ENCODE results near the gene KLHL9. TPM values are rescaled to one million over a fixed set of nuclear protein-coding genes. Genes with fewer than 3 reads are reported as not detected.

Gene KLHL9
- total and polyA plus RNA-seq, 12 donors = 6.0 to 14.3 (median 11.9) TPM

DNA sequence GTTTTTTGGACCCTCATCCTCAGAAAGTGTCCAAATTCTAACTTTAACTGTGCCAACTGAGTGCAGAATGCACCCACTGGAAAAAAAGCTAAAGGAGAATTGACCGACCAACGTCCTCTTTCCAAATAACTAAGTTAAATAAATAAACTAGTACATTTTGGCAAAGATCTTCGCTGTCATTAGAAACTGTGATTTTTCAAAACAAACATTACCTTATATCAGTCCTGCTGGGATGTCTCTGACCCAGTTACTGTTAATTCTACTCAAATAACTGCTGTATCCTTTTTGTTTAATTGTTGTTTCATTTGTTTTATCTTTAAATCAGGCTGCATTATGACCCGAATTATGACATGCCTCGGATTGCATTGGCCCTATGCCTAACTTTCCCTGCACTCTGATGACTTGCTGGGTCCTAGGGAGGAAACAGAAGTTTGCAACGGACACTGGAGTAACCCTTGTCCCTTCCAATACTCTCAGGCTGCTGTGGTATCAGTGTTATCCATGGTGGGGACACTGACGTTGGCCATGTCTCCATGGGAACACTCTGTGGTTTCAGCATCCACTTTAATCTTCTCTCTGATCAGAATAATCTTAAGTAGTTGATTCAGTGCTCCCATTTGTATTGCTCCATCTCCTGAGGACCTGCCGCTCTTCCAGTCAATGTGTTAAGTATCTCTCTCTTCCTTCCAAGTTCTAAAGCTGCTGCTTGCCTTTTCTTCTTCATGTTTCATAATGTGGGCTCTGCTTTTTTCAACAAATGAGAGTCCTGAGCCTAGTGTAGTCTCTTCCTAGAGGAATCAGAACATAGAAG is 19.0 kb downstream of the KLHL9 start:
- peaks cover 0 to 9% (median 0%) of the 10 kb centered on the region in 9 donors for H3K36me3 ChIP-seq
- TF ChIP-seq, protein P1, sequence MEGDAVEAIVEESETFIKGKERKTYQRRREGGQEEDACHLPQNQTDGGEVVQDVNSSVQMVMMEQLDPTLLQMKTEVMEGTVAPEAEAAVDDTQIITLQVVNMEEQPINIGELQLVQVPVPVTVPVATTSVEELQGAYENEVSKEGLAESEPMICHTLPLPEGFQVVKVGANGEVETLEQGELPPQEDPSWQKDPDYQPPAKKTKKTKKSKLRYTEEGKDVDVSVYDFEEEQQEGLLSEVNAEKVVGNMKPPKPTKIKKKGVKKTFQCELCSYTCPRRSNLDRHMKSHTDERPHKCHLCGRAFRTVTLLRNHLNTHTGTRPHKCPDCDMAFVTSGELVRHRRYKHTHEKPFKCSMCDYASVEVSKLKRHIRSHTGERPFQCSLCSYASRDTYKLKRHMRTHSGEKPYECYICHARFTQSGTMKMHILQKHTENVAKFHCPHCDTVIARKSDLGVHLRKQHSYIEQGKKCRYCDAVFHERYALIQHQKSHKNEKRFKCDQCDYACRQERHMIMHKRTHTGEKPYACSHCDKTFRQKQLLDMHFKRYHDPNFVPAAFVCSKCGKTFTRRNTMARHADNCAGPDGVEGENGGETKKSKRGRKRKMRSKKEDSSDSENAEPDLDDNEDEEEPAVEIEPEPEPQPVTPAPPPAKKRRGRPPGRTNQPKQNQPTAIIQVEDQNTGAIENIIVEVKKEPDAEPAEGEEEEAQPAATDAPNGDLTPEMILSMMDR (IDR thresholded peaks at IDR 0.05) = no peak
- H3K4me3 ChIP-seq = no peak overlapping the region
- DNase-seq (no peak), ATAC-seq (peak in 2 of 8 donors; percentile 29 to 37)
- peaks cover 0 to 19% (median 0%) of the 10 kb centered on the region in 9 donors for H3K4me1 ChIP-seq
- no peaks in the 10 kb centered on the region for H3K9me3 ChIP-seq
- H3K27me3 ChIP-seq = no peaks in the 10 kb centered on the region
- WGBS, 2 donors = 41 to 46% methylated on average over 8 of the region's 8 CpGs
- intact Hi-C loops (cut with DNase I) = loop anchor here in 4 of 10 donors (5.0 to 10.0 kb wide), 4 partner anchors 119 to 479 kb away; no protein-coding TSS in a partner anchor
- H3K27ac ChIP-seq = no peak overlapping the region

DNA sequence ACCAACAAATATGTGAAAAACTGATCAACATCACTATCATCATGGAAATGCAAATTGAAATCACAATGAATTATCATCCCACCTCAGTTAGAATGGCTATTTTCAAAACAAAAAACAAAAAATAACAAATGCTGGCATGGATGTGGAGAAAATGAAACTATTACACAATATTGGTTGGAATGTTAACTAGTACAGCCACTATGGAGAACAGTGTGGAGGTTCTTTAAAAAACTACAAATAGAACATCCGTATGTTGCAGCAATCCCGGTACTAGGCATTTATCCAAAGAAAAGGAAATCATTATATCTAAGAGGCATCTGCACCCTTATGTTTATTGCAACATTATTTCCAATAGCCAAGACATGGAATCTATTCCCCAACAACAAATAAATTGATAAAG is 21.1 kb downstream of the KLHL9 start:
- DNase-seq (no peak), ATAC-seq (no peak)
- H3K4me1 ChIP-seq = peaks cover 0 to 15% (median 0%) of the 10 kb centered on the region in 9 donors
- 76 to 93% methylated on average over 2 of the region's 2 CpGs for WGBS, 2 donors
- H3K36me3 ChIP-seq = no peaks in the 10 kb centered on the region
- TF ChIP-seq, protein P1 (IDR thresholded peaks at IDR 0.05) = no peak
- H3K27ac ChIP-seq = no peak overlapping the region
- no peaks in the 10 kb centered on the region for H3K9me3 ChIP-seq
- no peak overlapping the region for H3K4me3 ChIP-seq
- peaks cover 0 to 4% (median 0%) of the 10 kb centered on the region in 7 donors for H3K27me3 ChIP-seq
- intact Hi-C loops (cut with DNase I) = loop anchor here in 2 of 10 donors (10.0 kb wide), 2 partner anchors 121 to 481 kb away; no protein-coding TSS in a partner anchor

DNA sequence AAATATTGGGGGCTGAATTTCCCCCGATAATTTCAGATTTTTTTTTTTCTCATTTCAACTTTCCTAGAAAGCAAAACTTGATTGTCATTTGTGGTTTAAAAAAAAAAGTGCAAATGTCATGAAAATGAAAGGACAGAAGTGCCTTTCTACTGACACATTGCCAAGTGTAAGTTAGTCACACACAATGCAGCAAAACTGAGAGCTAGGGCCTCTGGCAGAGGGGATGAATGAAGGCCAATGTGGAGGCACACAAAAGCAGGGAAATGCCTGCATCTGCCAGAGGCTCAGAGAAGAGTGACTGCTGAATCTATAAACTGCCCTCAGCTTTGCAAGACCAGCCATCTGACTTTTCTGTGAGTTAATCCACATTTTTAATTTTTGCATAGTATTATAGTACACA is 23.3 kb downstream of the KLHL9 start:
- TF ChIP-seq, protein P1 (IDR thresholded peaks at IDR 0.05) = no peak
- H3K27ac ChIP-seq = no peak overlapping the region
- no peaks in the 10 kb centered on the region for H3K9me3 ChIP-seq
- H3K27me3 ChIP-seq = peaks cover 0 to 4% (median 0%) of the 10 kb centered on the region in 7 donors
- no peaks in the 10 kb centered on the region for H3K36me3 ChIP-seq
- WGBS, 2 donors = 84 to 85% methylated on average over 1 of the region's 1 CpG
- H3K4me1 ChIP-seq = peaks cover 0 to 5% (median 0%) of the 10 kb centered on the region in 9 donors
- intact Hi-C loops (cut with DNase I) = loop anchor here in 2 of 10 donors (10.0 kb wide), 2 partner anchors 123 to 483 kb away; no protein-coding TSS in a partner anchor
- no peak overlapping the region for H3K4me3 ChIP-seq
- no peak for ATAC-seq
- no peak for DNase-seq

DNA sequence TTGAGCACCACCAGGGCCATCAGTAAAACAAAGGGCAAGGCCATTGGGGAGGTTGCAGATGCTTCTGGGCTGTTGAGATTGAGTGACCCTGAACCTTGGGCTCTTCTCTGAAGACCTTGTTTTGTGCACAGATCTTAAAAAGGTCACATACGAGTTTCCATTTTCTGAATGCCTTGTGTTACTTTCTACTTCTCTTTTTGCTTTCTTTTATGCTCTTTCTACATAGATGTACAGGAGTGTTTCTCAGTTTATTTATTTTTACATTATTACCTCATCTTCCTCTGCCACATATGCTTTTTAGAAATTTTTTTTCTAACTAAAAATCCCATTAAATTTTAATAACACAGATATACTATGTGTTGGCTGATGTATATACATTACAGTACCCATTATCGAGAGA is 30.0 kb downstream of the KLHL9 start, which contains the start of gene IFNA5:
Gene IFNA5 (minus strand): TSS at position 101 of the 400 bp plus-strand sequence. CDS start 57 bp downstream, at position 44.
- intact Hi-C loops (cut with DNase I) = no loop called here
- Histone ChIP-seq H3K9me3 (no peaks in the 10 kb centered on the region), H3K4me1 (no peaks in the 10 kb centered on the region), H3K27me3 (peaks cover 0 to 20% (median 7%) of the 10 kb centered on the region in 7 donors), H3K27ac (no peak within 1 kb of the TSS), H3K4me3 (no peak within 1 kb of the TSS), H3K36me3 (no peaks in the 10 kb centered on the region)
- DNase-seq (no peak), ATAC-seq (no peak)
- 88 to 92% methylated on average over 2 of the region's 2 CpGs for WGBS, 2 donors
- TF ChIP-seq, protein P1 (IDR thresholded peaks at IDR 0.05) = no peak
